HG03460 (cell line): ENCODE data around the gene PPP1R14B.

Experiments
- ATAC-seq: cut with Tn5 transposase; IDR thresholded peaks from one replicate; pipeline ENCODE4 v1.9.1; 2021; ENCODE audit not compliant: unreplicated experiment

The PPP1R14B gene

DNA sequence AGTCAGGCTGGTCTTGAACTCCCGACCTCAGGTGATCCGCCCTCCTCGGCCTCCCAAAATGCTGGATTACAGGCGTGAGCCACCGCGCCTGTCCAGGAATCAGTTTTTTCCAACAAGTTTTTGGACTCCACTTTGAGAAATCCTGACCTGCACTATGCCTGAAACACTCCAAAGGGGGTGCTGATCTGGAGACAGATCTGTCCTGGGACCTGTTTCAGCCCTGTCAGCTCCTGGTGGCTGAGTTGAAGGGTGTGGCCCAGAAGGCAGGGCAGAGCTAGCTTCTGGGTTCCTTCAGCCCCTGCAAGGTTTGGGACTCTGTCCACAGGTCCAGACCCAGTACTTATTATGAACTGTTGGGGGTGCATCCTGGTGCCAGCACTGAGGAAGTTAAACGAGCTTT, 15.2 kb downstream of the PPP1R14B start:
- no peak for ATAC-seq

DNA sequence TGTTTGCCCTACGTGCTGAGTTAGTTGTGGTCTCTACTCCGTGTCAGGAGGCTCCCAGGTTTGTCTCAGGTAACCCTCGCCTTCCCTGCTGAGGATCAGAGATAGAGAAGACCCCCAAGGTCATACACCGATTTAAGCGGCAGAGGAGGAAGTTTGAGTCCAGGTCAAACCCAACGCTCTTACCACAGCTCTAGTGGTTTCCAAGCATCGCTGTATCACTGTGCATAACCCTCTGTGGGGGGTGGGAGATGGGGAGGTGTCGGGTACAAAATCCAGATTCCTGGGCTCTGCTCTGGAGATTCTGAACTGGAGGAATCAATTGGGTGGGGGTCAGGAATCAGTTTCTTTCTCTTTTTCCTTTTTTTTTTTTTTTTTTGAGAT, 15.8 kb downstream of the PPP1R14B start:
- ATAC-seq = no peak

DNA sequence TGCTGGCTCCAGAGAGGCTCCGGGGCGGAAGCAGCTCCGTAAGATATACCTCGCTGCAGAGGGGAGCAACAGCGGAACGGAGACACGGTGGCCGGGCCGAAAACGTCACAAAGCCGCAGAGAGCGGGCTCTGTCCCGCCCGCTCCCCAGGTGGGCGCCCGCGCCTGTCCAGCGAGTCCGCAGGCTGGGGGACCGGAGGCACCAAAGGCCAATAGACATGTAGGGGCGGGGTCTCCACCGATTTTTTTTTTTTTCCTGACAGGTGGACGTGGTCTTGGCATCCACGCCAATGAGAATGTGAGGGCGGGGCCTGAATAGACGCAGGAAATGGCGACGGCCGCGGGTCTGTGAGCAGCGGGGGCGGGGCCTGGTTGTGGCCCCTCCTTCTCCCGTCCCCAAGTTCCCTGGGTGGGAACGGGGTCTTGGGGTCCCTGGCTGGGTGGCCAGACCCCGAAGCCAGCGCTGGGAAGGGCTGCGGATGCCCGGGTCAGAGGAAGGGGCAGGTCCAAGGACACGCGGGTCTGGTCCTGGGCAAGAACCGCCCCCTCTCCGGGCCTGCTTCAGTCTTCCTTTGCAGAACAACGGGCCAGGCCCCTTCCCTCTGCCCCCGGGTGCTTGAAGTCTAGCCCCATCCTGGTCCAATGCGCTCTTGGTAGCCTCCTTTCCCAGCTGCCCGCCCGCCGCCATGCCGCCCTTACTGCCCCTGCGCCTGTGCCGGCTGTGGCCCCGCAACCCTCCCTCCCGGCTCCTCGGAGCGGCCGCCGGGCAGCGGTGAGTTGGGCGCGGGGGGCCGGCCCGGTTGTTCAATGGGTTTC, 16.4 kb downstream of the PPP1R14B start, which contains the start of gene DNAJC4:
TSS of gene DNAJC4 (plus strand) at position 378 of the 814 bp plus-strand sequence. CDS start at position 685, 307 bp downstream.
- ATAC-seq = peak; percentile 41

DNA sequence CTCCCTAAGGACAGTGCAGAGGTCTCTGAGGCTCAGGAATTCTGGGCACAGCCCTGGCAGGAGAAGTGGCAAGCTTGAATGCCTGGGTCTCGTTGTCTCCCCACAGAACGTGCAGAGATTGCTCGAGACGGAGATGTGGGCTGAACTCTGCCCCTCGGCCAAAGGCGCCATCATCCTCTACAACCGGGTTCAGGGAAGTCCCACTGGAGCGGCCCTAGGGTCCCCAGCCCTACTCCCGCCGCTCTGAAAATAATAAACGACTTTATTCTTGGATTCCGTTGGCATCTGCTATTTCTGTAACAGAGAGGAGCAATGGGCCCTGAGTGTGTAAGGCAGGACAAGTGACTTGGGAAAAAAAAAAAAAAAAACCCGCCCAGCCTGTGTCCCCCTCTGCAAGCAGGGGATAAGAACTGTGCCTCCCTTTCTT, 17.0 kb downstream of the PPP1R14B start:
- no peak for ATAC-seq

DNA sequence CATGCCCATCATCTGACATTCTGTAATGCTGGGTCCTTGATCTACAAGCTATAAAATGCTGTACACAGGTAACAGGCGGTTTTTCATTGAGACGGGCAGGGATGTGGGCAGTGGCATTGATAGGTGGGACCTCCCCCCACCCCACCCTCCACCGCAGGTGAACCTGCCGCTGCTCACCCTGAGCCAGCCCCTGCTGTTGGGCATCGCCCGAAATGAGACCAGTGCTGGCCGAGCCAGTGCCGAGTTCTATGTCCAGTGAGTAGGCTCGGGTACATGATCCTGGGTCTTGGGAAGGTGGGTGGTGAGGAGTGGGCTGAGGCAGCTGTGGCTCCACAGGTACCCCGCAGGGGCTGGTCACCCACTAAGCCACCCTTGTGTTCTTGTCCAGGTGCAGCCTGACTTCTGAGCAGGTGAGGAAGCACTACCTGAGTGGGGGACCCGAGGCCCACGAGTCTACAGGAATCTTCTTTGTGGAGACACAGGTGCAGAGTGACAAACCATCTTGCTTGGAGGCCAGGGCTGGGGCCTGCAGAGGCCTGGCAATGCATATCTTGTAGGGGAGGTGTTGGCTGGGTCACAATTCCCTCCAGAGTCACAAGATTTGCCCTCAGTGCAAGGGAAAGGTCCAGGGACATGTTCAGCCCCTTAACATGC, 17.5 kb downstream of the PPP1R14B start:
- ATAC-seq = no peak

DNA sequence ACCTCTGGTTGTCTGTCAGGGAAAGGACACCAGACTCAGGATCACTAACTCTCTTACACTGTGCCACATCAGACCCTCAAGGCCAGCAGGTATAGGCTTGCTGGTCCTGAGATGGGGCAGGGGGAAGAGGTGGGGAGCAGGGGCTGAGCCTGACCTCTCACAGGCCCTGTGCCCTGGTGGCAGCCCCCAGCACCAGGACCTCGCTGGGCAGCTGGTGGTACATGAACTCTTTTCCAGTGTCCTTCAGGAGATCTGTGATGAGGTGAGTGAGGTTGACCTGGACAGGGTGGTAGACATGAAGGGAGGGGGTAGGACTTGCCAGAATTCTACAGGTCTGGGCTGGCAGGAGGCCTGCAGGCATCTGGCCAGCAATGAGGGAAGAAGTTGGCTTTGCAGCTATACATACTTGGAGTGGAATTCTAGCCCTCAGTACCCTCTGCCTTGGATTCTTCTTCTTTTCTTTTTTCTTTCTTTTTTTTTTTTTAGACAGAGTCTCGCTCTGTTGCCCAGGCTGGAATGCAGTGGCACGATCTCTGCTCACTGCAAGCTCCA, 19.3 kb downstream of the PPP1R14B start:
- ATAC-seq = no peak

DNA sequence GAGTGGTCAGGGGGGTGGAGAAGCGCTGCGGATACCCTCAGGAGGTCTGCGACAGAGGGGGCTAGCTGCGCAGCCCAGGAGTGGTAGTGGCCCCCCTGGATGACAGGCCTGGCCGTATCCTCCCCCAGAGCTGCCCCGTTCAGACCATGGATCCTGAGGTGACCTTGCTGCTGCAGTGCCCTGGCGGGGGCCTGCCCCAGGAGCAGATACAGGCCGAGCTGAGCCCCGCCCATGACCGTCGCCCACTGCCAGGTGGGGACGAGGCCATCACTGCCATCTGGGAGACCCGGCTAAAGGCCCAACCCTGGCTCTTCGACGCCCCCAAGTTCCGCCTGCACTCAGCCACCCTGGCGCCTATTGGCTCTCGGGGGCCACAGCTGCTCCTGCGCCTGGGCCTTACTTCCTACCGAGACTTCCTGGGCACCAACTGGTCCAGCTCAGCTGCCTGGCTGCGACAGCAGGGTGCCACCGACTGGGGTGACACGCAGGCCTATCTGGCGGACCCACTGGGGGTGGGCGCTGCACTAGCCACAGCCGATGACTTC, 20.2 kb downstream of the PPP1R14B start:
- peak; percentile 26 for ATAC-seq

DNA sequence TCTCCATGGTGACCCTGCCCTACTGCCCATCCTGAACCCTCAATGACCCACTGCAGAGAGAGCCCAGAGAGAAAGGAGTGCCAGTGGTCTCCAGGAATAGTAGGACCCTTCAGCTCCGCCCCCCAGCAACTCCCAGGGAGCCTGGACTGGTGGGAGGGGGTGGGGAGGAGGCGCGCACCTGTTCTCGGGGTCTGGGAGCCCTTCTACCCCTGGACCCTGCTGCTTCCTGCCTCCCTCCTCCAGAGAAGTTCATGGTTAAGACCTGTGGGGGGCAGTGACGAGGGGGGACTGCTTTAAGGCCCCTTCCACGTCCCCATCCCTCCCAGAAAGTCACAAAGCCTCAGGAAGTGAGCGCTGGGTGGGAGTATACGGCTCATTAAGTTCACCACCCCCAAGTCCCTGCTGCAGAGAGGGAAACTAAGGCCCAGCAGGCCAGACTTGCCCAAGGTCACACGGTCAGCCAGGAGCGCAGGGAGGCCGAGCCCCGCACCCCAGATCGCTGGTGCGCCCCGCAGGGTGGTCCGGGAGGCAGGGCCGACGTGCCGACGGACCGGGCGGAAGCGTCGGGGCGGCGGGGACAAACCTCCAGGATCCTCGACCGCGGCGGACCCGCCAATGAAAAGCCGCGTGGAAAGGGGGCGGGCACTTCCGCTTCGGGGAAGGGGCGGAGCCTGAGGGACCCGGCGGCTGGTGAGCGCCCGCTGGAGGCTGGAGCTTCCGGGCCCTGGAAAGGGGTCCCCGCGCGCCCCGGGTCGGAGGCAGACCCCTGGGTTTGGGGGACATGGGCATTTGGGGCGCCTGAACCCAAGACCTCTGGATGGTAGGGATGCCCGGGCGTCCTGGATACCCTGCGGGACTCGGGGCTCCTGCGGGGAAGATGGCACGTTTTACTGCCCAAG, 20.9 kb downstream of the PPP1R14B start, which contains the start of the genes NUDT22 and TRPT1:
TSS of gene NUDT22 (plus strand) at position 667 of the 899 bp plus-strand sequence. CDS start 379 bp downstream, outside the sequence.
TSS of gene TRPT1 (minus strand) at position 579 of the 899 bp plus-strand sequence. CDS start at position 253, 326 bp downstream.
- ATAC-seq = no peak

DNA sequence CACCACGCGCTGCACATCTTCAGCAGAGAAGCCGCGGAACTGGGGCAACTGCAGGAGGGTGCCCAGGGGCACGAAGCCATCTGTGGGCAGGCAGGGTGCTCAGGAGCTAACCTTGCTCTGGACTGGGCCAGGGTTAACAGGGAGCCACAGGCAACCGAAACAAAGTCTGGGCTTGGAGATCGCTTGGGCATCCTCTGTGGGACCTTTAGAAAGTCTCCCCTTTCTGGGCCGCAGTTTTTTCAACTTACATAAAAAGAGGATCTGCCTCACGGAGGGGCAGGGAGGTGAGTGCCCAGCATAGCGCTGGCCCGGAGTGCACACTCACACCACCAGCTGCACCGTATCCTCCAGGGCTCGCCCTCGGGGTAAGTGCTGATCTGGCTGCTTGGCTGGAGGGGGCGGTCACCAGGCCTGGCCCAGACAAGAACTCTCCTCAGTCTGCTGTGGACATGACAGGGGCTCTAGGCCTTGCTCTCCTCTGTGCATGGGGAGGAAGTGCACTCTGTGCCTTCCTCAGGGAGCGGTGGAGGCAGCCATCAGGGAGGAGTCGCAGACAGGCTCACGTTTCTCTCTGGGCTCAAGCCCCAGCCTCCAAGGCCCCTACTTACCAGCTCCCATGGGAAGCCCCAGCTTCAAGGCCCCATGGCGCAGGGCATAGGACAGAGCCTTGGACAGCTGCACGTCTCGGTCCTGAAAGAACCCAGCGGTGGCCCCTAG, 21.7 kb downstream of the PPP1R14B start:
- ATAC-seq = no peak

DNA sequence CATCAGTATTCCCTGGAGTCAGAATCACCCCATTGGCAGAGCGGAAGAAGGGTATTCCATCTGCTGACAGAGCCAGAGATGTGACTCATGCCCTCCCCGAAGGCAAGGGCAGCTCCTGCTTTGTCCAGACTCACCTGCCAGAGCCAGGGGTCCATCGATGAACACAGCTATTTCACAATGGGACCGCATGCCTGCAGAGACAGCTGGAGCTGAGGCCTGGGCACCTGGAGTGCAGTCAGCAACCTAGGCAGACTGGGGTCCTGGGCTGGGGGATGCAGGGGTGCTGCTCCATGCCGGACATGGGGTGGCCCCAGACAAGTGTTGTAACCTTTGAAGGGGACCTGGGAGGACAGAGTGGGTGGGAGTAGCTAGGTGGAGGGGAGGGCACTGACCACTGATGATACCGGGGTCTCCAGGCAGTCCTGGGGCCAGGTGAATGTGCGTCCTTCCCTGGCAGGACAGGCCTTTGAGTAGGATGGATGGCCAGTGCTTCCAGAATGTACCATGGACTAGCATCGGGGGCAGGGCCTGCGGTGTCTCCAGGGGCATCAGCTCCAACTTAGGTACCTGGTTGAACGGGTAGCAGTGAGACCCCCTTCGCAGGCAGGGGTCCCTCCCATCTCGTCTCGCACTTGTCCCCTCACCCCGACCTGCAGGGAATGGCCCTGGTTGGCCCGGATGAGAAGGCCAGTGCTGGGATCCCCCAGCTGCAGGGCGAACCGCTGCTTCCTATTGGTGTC, 22.4 kb downstream of the PPP1R14B start:
- ATAC-seq = no peak

DNA sequence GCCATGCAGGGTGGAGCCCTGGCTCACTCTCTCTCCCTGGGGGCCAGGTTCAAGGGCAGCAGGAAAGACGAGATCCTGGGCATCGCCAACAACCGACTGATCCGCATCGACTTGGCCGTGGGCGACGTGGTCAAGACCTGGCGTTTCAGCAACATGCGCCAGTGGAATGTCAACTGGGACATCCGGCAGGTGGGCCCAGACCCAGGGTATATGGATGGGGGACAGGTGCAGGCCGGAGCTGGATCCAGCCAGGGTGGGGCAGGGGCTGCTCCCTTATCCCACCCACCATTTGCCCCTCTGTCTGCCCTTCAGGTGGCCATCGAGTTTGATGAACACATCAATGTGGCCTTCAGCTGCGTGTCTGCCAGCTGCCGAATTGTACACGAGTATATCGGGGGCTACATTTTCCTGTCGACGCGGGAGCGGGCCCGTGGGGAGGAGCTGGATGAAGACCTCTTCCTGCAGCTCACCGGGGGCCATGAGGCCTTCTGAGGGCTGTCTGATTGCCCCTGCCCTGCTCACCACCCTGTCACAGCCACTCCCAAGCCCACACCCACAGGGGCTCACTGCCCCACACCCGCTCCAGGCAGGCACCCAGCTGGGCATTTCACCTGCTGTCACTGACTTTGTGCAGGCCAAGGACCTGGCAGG, 23.6 kb downstream of the PPP1R14B start:
- no peak for ATAC-seq

DNA sequence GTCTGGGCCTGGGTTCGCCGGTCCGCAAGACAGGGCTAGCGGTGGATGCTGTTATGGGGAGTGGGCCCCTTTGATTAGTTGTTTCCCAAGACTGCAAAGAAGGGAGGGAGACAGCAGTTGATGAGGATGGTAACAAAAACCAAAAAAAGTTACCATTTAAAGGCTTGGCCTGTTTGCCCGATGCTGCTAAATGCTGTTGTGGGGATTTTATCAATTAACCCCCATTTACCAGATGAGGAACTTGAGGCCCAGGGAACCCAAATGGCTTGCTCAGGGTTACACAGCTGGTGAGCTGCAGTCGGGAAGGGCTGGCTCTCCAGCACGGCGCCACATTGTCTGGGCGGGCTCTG, 24.1 kb downstream of the PPP1R14B start:
- ATAC-seq = no peak

DNA sequence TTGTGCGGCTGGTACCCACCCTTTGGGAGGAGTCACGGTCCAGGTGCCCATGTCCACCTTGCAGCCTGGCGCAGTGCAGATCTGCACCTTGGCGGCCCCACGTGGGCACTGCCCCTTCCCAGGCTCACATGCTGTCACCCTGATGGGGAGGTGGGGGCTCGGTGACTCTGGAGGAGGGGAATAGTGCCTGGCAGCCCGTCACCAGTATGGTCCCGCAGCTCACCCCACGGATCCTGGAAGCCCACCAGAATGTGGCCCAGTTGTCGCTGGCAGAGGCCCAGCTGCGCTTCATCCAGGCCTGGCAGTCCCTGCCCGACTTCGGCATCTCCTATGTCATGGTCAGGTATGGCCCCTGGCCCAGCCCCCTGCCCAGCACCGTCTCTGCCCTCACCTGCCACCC, 25.9 kb downstream of the PPP1R14B start:
- no peak for ATAC-seq

DNA sequence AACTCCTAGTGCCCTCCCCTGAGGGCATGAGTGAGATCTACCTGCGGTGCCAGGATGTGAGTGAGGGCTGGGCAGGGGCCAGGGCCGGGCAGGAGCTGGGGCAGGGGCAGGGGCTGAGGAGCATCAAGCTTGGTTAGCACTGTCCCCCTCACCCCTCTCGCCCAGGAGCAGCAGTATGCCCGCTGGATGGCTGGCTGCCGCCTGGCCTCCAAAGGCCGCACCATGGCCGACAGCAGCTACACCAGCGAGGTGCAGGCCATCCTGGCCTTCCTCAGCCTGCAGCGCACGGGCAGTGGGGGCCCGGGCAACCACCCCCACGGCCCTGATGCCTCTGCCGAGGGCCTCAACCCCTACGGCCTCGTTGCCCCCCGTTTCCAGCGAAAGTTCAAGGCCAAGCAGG, 26.5 kb downstream of the PPP1R14B start:
- no peak for ATAC-seq

DNA sequence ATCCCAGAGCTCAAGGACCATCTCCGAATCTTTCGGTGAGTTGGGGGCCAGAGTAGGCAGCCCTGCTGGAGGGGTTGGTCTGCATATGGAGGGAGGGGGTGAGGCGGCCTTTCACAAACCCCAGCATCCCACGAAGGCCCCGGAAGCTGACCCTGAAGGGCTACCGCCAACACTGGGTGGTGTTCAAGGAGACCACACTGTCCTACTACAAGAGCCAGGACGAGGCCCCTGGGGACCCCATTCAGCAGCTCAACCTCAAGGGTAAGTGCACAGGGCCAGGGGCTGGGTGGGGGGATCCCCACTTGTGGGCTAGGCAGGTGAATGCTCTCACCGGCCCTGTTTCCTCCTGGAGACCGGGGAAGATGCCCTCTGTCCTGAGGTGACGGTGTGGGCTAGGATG, 27.0 kb downstream of the PPP1R14B start:
- ATAC-seq = no peak

DNA sequence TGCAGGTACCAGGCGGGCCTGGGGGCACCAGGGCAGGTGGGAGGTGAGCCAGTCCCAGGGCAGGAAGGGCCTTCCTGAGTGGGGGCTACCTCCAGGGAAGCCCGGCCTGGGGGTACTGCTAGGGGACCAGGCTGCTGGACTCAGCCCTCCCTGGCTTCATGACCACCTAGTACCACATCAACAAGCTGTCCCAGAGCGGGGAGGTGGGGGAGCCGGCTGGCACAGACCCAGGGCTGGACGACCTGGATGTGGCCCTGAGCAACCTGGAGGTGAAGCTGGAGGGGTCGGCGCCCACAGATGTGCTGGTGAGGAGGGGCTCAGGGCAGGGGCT, 27.4 kb downstream of the PPP1R14B start:
- no peak for ATAC-seq

DNA sequence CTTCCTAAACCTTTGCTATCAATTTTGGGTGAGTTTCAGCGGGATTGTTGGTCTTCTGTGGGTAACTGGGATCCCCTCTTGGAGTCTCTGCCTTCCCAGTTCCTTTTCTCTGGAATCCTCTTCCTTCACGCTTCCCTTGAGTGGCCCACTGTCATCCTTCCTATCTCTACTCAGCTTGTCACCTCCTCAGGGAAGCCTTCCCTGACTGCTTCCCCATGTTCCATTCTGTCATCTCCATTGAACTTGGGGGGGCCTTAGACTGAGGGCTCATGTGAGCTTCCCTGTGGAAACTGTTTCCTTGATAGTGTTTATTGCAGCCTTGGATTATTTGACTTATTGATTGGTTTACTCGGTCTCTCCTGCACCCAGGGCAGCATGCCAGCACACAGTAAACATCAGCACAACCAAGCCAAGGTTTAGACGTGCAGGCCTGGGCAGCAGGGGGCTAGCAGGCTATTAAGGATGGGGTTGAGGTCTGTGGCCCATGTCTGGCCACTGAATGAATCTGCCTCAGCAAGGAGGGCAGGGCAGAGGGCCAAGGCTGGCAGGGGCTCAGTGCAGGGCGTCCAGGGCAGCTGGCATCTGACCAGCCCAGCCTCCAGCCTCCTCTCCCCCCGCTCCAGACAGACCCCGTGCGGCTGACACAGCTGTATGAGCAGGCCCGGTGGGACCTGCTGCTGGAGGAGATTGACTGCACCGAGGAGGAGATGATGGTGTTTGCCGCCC, 28.0 kb downstream of the PPP1R14B start:
- no peak for ATAC-seq

DNA sequence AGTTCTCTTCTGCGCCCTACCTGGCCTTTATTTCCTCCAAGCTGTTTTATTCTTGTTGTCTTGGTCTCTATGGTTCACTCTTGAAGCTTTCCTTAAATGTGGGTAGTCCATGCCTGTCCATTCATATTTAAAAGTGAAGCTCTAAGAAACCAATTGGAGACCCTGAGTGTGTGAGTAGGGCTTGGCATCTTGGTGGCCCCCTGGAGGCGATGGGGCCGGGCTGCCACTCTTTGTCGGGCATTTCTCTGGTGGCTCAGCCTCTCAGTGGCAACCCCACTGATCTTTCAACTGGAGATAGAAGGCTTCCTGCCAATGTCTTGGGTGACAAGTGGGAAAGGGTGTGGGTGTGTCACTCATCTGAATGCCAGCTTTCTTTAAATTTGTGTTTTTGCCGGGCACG, 29.9 kb downstream of the PPP1R14B start:
- no peak for ATAC-seq
